Thyroid gland (tissue), 4 donors: ENCODE data around the gene RASGRF2. TPM values are rescaled to one million over a fixed set of nuclear protein-coding genes. Genes with fewer than 3 reads are reported as not detected.

Source experiments
- DNase-seq, 2 donors: peaks; one replicate each; pipeline ENCODE4 v3.0.0-alpha.2; 2019
- H3K27ac ChIP-seq, 3 donors: fragments of 200-600 bp; sonication (generic); 1 replicate in 2 of 3; 2 replicates in 1 of 3; pipeline ENCODE4 v1.5.1; 2016 to 2019; ENCODE audit warnings: mild to moderate bottlenecking in 1 of 3, moderate library complexity in 1 of 3
- H3K27me3 ChIP-seq: fragments of 200-600 bp; sonication (generic); one replicate; pipeline ENCODE4 v1.5.1; 2019
- H3K36me3 ChIP-seq, 2 donors: fragments of 200-600 bp; sonication (generic); one replicate each; pipeline ENCODE4 v1.5.1; 2016 to 2019
- H3K4me1 ChIP-seq, 2 donors: fragments of 200-600 bp; sonication (generic); one replicate each; pipeline ENCODE4 v1.5.1; 2017 to 2019
- H3K4me3 ChIP-seq, 3 donors: fragments of 200-600 bp; sonication (generic); replicated peaks in 1 of 3; 1 replicate in 2 of 3; 2 replicates in 1 of 3; pipeline ENCODE4 v1.5.1; 2016; ENCODE audit warnings: mild to moderate bottlenecking in 1 of 3
- H3K9me3 ChIP-seq: fragments of 200-600 bp; sonication (generic); one replicate; pipeline ENCODE4 v1.5.1; 2017
- POLR2A ChIP-seq, 2 donors: fragments of 450-650 bp; IDR thresholded peaks; one replicate each; pipeline ENCODE4 v1.6.1; 2017; ENCODE audit warnings: antibody characterized with exemption in 2 of 2, mild to moderate bottlenecking in 2 of 2, moderate library complexity in 1 of 2
- WGBS, 2 donors: methylation state at CpG; one replicate each; pipeline ENCODE4 v1.1.5; 2017; 5-methylcytosine and 5-hydroxymethylcytosine counted together
- intact Hi-C: fragments of 100-400 bp; cut with DNase I; formaldehyde crosslinking; loops from one replicate; pipeline ENCODE4 v1.15.1; 2023
- total RNA-seq, 4 donors: library from RNA; depleted of rRNA; stranded (reverse); fragments of >200 nt; gene quantifications; one replicate each; pipeline ENCODE4 v1.2.3, GENCODE V29; 2016
- TF ChIP-seq, protein P1 (sequence below), 6 experiments: fragments of 200-600 bp in 3 of 6; fragments of 450-650 bp in 3 of 6; sonication (generic) in 3 of 6; IDR thresholded peaks; one replicate each; pipeline ENCODE4 v1.5.1; 2016 to 2019; ENCODE audit warnings: antibody characterized with exemption in 6 of 6, mild to moderate bottlenecking in 2 of 6, inconsistent platforms in 1 of 6, moderate library complexity in 1 of 6

RASGRF2 gene
- total RNA-seq, 4 donors from 2014 or later: 9.2 to 18.8 (median 14.8) TPM

DNA sequence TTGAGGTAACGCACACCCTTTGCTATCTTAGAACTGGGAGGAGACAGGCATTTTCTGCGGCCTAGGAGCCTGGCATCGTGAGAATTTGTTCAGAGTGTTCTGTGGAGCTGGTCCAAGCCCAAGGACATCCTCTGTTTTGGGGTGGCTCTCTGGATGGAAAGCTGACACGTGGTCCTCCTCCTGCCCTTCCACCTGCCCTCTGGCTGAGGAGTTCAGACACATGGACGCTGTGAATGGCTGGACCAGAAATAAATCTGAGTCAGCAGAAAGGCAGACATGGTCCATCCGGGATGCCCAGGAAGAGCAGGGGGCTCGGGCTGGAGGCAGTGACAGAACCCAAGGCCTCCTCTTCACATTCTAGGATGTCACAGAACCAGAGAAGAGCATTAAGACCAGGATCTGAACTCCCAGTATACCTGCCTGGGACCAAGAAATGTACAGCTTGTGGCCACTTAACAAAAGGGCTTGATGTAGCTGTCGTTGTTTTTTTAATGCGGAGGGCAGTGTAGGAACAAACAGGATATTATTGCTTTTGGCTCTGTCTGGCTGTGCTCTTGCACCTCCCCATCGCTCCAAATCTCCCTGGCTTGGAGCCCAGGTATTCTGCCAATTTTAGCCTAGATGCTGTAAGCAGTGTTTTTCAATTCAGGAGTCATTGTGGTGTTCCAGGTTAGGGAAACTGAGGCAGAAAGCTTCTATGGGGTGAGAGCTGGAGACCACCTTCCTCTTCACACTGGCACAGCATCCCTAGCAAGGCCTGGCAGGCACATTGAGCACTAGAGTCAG lies 275.3 kb downstream of the RASGRF2 start:
- intact Hi-C loops: loop anchor here (10.0 kb wide), 1 partner anchor 59 kb away; no protein-coding TSS in a partner anchor
- no peaks in the 10 kb centered on the region for H3K36me3 ChIP-seq
- H3K4me3 ChIP-seq: no peak overlapping the region
- H3K27me3 ChIP-seq: no peaks in the 10 kb centered on the region
- H3K27ac ChIP-seq: peak overlapping the region in 1 of 3 donors; percentile 41
- WGBS, 2 donors: 55 to 60% methylated on average over 9 to 10 of the region's 10 CpGs
- H3K9me3 ChIP-seq: no peaks in the 10 kb centered on the region
- no peak for TF ChIP-seq POLR2A (IDR thresholded peaks at IDR 0.05)
- TF ChIP-seq, protein P1, sequence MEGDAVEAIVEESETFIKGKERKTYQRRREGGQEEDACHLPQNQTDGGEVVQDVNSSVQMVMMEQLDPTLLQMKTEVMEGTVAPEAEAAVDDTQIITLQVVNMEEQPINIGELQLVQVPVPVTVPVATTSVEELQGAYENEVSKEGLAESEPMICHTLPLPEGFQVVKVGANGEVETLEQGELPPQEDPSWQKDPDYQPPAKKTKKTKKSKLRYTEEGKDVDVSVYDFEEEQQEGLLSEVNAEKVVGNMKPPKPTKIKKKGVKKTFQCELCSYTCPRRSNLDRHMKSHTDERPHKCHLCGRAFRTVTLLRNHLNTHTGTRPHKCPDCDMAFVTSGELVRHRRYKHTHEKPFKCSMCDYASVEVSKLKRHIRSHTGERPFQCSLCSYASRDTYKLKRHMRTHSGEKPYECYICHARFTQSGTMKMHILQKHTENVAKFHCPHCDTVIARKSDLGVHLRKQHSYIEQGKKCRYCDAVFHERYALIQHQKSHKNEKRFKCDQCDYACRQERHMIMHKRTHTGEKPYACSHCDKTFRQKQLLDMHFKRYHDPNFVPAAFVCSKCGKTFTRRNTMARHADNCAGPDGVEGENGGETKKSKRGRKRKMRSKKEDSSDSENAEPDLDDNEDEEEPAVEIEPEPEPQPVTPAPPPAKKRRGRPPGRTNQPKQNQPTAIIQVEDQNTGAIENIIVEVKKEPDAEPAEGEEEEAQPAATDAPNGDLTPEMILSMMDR (IDR thresholded peaks at IDR 0.05): no peak
- peaks cover 15 to 34% of the 10 kb centered on the region in 2 donors for H3K4me1 ChIP-seq
- peak; percentile 21 to 58 for DNase-seq

DNA sequence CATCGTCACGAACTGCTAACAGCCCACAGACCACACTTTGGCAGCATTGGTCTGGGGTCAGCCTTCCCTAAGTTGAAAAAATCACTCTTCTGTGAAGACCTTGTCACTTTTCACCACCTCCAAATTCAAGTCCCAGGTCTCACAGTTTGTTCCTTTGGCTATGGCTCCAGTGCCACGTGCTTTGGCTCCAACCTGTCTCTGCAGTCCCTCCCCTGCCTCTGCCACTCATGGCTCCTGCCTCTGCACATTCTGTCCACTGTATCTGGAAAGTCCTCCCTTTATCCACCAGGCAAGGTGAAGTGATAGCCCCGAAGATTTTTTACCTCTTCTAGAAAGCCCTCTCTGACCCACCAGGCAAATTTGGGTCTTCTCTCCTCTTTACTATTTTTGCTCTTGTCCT lies 278.3 kb downstream of the RASGRF2 start:
- 96 to 97% methylated on average over 4 of the region's 4 CpGs for WGBS, 2 donors
- DNase-seq: no peak
- Histone ChIP-seq H3K27ac (no peak overlapping the region), H3K36me3 (no peaks in the 10 kb centered on the region), H3K27me3 (no peaks in the 10 kb centered on the region), H3K4me3 (no peak overlapping the region), H3K4me1 (peaks cover 10 to 23% of the 10 kb centered on the region in 2 donors), H3K9me3 (no peaks in the 10 kb centered on the region)
- intact Hi-C loops: loop anchor here (10.0 kb wide), 1 partner anchor 56 kb away; no protein-coding TSS in a partner anchor
- TF ChIP-seq POLR2A (IDR thresholded peaks at IDR 0.05): no peak
- TF ChIP-seq, protein P1 (IDR thresholded peaks at IDR 0.05): no peak

DNA sequence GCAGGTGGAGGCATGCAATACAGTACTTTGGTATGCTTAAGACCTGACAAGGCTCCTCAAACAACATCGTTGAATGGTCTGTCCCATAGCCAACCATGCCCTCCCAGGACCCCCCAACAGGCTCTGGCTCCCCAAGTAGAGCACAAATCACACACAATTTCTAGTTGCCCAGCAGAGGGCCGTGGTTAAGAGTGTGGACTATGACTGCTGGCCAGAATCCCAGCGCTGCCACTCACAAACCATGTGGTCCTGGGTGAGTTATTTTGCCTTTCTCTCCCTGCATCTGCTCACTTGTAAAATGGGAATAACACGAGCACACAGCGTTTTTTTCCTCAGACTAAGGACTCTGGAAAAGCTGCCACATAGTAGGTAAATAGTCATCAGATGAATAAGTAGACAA lies 279.4 kb downstream of the RASGRF2 start:
- Histone ChIP-seq H3K4me1 (peaks cover 5 to 13% of the 10 kb centered on the region in 2 donors), H3K36me3 (no peaks in the 10 kb centered on the region), H3K9me3 (no peaks in the 10 kb centered on the region), H3K4me3 (no peak overlapping the region), H3K27me3 (no peaks in the 10 kb centered on the region), H3K27ac (no peak overlapping the region)
- peak in 1 of 2 donors; percentile 10 for DNase-seq
- TF ChIP-seq, protein P1 (IDR thresholded peaks at IDR 0.05): peak in 1 of 6 experiments; percentile 7
- no peak for TF ChIP-seq POLR2A (IDR thresholded peaks at IDR 0.05)
- intact Hi-C loops: loop anchor here (10.0 kb wide), 1 partner anchor 55 kb away; no protein-coding TSS in a partner anchor
- WGBS, 2 donors: 75 to 83% methylated on average over 3 to 5 of the region's 5 CpGs

DNA sequence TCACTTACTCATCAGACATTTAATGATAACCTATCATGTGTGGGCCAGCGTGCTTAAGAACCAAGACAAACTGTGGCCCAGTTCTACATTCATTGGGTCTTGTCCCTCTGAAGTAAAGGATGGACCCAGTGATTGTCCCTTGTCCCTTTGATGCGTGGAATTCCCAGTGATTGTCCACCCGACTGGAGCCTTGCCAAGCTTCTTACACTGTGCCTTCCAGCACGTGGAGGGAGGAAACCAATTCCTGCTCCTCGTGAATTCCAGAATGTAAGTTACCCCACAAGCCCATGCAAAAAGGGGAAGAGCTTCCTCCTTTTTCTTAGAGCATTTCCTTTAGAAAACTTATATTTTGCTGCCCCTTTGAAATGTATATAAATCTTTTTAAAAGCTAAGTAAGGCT lies 280.8 kb downstream of the RASGRF2 start:
- H3K36me3 ChIP-seq: no peaks in the 10 kb centered on the region
- no peak overlapping the region for H3K27ac ChIP-seq
- H3K4me1 ChIP-seq: no peaks in the 10 kb centered on the region
- no peaks in the 10 kb centered on the region for H3K9me3 ChIP-seq
- no peaks in the 10 kb centered on the region for H3K27me3 ChIP-seq
- no peak overlapping the region for H3K4me3 ChIP-seq
- no peak for DNase-seq
- TF ChIP-seq, protein P1 (IDR thresholded peaks at IDR 0.05): no peak
- no peak for TF ChIP-seq POLR2A (IDR thresholded peaks at IDR 0.05)
- WGBS, 2 donors: 69 to 76% methylated on average over 5 of the region's 5 CpGs
- intact Hi-C loops: no loop called here

DNA sequence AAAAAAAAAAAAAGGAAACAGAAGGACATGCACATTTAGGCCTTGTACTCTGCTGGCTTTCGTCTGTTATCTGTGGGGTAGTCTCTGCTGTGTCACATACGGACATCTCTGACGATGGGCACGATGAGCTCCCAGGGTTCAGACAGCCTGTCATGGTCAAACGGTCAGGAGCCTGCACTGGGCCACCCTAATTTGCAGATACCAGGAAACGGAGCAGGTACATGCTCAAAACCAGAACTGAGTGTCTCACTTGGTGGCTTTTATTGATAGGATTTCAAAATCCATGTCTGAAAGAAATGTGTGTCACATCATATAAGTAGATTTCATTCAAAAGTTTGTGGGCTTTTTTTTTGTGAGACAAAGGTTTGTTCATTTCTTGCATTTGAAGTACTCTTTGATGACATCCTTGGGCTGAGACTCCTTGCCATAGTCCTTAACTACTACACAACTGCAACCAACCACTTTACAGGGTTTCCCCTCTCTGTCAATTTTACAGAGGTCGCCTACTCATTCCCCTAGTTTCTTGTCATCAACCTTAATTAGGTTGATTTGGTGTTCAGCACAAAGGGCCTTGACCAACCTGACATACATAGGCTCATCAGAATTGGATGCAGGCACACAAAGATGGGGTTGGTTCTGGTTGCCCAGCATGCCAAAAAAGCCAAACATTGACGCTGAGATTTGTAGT lies 281.9 kb downstream of the RASGRF2 start:
- intact Hi-C loops: no loop called here
- Histone ChIP-seq H3K27me3 (no peaks in the 10 kb centered on the region), H3K4me3 (no peak overlapping the region), H3K9me3 (no peaks in the 10 kb centered on the region), H3K4me1 (no peaks in the 10 kb centered on the region), H3K27ac (no peak overlapping the region), H3K36me3 (no peaks in the 10 kb centered on the region)
- no peak for DNase-seq
- TF ChIP-seq, protein P1 (IDR thresholded peaks at IDR 0.05): no peak
- no peak for TF ChIP-seq POLR2A (IDR thresholded peaks at IDR 0.05)
- WGBS, 2 donors: 88% methylated on average over 8 of the region's 8 CpGs
